G401.6 (cell line): ENCODE measurements around the gene SERTAD1.

ENCODE experiments used
- FAIRE-seq: peaks from 2 replicates; lab custom pipeline; 2012; peaks lifted over from hg19 to GRCh38; lab: Jason Lieb, UNC

Gene SERTAD1

DNA sequence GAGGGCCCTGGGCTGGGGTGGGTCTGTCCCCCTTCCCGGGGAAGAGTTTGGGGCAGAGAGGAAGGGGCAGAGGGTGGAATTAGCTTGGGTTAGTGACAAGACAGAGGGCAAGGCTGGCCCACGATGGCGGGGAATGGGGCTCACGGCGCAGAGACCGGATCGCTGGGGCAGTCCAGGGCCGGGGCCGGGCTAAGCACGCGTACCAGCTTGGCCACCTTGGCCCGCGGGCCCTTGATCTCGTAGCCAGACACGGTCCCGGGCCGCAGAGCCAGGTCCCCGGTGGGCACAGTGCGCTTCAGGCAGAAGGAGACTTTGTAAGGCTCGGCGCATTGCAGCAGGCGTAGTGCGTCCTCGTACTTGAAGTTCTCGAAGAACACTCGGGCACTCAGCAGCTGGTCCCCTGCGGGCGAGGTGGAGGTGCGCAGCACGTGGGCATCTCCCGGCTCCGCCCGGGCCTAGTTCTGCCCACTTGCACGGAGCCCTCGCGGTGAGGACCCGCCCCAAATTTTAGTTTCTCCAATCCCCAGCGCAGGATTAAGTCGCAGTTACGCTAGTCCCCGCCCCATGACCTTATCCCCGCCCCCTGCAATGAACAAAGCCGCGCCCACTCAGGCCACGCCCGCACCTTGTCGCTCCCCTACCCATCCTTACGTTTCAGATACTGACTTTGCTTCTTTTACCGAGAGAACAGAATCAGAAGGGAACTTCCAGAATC lies 27.2 kb downstream of the SERTAD1 start:
- FAIRE-seq = no peak

GRCh38 chr19:40397568-40397906 lies 28.3 kb downstream of the SERTAD1 start:
- FAIRE-seq = no peak

- FAIRE-seq = no peak
Observed at GRCh38 chr19:40396886-40397567, 28.8 kb downstream of the SERTAD1 start.

DNA sequence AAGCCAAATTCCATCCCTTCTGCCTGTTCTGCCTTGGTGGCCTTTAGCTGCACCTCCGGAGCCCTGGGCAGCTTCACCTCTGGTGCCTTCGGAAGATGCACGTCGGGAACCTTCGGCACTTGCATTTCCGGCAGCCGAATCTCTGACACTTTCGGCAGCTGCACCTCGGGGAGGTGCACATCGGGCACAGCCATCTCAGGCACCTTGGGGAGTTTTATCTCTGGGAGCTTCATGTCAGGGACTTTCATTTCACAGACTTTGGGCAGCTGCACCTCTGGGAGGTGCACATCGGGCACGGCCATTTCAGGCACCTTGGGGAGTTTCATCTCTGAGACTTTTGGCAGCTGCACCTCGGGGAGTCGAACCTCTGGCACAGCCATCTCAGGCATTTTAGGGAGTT lies 29.8 kb downstream of the SERTAD1 start:
- no peak for FAIRE-seq

DNA sequence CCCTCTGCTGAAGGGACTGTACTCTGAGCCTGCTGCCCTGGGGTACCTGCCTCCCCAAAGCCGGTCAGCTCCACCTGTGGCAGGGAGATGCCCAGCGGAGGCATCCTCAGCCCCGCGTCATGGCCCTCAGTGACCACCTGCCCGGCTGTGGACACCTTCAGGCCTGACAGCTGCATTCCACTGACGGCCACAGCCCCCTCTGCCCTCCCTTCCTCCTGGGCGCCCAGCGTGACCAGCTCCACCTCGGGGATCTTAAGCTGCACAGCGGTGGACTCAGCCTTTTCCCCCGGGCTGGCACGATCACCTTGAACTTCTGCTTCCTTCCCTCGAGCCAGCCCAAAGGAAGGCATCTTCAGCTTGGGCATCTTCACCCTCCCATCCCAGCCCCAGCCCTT lies 31.0 kb downstream of the SERTAD1 start:
- no peak for FAIRE-seq

GRCh38 chr19:40393894-40394815 lies 31.6 kb downstream of the SERTAD1 start:
- no peak for FAIRE-seq

DNA sequence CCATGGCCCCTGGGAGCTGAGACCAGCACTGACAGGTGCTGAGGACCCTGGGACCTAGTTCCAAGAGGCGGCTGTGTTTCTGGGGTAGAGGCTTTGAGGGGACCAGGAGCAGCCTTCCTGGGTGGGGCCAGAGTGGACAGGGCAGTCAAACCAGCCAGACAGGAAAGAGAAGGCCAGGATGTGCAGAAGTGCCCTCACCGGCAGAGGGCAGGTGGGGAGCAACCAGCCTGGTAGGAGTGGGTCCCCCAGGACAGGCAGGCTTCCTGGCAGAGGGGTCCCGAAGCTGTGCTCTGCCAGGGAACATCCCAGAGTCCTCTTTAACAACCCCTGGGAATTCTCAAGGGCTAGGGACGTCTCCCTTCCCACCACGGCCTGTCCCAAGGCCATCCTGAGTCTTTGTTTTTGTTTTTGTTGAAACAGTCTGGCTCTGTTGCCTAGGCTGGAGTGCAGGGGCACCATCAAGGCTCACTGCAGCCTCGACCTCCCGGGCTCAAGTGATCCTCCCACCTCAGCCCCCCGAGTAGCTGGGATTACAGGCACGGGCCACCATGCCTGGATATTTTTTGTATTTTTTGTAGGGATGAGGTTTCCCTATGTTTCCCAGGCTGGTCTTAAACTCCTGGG lies 32.8 kb downstream of the SERTAD1 start:
- FAIRE-seq = no peak

- no peak for FAIRE-seq
Observed at GRCh38 chr19:40392123-40392522, 33.7 kb downstream of the SERTAD1 start.

- FAIRE-seq = no peak
Observed at GRCh38 chr19:40390084-40390742, 35.6 kb downstream of the SERTAD1 start, which contains the start of gene HIPK4. HIPK4 (minus strand) TSS chr19:40390181; CDS start chr19:40389902, 279 bp downstream.

- no peak for FAIRE-seq
Observed at GRCh38 chr19:40389404-40390083, 36.2 kb downstream of the SERTAD1 start.

- no peak for FAIRE-seq
Observed at GRCh38 chr19:40388481-40388880, 37.3 kb downstream of the SERTAD1 start.

DNA sequence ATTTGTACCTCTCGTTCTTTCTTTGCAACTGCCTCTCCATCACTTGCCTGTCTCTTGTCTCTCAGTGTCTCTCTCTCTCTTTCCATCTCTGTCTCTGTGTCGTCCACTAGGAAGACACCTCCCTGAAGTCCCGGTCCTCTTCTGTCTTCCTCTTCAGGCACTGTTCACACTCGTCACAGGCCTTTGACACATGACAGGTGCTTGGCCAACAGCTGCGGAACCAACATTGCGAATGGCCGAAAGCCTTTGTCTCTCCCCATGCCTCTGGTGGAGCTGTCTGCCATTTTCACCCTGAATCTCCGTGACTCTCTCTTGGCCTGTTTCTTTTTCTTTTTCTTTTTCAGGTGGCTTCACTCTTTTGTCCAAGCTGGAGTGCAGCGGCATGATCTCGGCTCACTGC lies 38.6 kb downstream of the SERTAD1 start:
- FAIRE-seq = no peak

DNA sequence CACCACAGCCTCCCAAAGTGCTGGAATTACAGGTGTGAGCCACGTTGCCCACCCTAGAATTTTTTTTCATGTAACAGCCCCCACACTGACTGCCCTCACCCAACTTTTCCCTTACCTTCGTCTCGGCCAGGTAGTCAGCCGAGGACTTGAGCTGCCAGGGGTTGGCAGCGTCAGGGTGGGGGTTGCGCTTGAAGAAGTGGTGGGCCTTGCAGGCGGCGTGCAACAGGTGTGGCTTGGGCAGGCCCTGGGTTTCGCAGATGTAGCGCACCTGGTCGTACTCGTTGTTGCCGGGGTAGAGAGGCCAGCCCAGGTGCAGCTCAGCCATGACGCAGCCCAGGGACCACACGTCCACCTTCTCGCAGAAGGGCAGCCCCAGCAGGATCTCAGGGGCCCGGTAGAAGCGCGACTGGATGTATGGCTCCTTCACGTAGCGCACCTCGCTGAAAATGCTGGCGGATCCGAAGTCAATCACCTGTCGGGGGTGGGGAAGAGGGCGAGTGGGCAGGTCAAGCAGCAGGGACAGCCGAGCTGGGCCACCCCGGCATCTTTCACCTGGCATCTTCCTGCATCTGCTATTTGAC lies 42.0 kb downstream of the SERTAD1 start:
- no peak for FAIRE-seq

- FAIRE-seq = no peak
Observed at GRCh38 chr19:40381321-40381720, 44.5 kb downstream of the SERTAD1 start.

DNA sequence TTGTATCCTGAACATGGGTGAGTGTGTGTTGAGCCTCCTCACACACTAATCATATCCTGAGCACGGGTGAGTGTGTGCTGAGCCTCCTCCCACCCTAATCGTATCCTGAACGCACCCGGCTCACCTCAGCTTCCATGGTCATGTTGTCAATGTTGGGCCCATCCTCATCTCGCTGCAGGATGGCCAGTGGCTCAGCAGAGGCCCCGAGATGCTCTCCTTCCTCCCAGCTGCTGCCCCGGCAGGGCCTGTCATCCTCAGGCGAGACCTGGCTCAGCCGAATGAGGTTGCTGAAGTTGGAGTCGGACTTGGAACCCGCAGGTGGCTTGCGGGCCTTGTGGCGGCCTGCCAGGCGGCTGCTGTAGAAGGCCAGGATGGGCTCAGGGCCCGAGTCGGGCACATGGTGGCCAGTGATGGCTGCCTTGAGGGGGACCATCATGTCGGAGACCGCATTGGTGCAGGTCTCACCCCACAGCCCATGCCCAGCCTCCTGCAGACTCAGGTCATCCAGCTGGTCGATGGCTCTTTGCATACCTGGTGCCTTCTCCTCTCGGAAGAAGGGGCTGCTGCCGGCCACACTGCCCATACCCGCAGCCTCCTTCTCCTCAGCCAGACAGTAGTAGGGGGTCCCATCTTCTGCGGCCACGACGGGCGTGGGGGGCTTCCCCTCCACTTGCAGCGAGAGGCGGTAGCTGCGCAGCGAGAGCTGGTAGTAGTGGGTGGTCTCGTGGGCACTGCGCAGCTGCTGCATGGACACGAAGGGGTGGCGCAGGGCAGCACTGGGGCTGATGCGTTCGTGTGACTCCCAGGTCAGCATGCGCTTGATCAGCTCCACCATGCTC lies 45.4 kb downstream of the SERTAD1 start:
- FAIRE-seq = no peak

GRCh38 chr19:40379446-40380198 lies 46.2 kb downstream of the SERTAD1 start:
- no peak for FAIRE-seq

DNA sequence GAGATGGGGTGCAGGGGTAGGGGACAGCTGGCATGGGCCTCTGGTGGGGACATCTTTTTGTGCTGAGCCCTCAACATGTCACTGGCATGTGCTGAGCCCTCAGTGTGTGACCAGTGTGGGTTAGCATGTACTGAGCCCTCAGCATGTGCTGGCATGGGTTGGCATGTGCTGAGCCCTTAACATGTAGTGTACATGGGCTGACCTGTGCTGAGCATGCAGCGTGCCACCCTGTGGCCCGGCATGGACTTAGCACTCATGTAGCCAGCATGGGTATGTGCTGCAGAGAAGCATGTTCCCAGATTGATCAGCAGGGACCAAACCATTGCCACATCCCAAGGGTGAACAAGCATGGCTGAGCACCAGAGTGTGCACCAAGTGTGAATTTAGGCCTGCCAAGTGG lies 47.3 kb downstream of the SERTAD1 start:
- FAIRE-seq = no peak

- no peak for FAIRE-seq
Observed at GRCh38 chr19:40377876-40378385, 47.9 kb downstream of the SERTAD1 start.

DNA sequence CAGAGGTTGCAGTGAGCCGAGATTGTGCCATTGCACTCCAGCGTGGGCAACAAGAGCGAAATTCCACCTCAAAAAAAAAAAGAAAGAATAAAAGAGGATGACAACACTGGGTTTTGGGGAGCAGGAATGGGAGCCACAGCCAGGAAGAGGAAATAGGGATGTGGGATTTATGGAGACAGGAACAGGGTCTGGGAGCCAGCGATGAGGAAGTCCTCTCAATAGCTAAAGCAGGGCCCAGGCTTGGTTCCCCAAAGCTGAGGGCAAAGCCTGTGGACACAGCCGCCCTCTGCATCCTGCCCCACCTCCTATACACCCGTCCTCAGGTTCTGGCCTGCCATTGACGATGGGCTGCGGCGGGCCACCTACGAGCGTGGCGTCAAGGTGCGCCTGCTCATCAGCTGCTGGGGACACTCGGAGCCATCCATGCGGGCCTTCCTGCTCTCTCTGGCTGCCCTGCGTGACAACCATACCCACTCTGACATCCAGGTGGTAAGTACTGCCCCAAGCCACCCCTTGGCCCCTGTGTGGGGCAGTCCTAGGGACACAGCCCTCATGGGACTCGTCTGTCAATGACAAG lies 49.4 kb downstream of the SERTAD1 start:
- FAIRE-seq = no peak
